Parathyroid adenoma (tissue), 2 donors: ENCODE results near the gene ANK3.
A peak's percentile ranks its signal among the peaks of the same experiment; 100 is the strongest.

Experiments used
- H2AFZ ChIP-seq: fragments of 300-600 bp; sonication (generic); one replicate; pipeline ENCODE4 v1.7.0; 2017; ENCODE audit warnings: antibody characterized with exemption, mild to moderate bottlenecking
- H3K27ac ChIP-seq: fragments of 300-600 bp; sonication (generic); one replicate; pipeline ENCODE4 v1.7.0; 2017
- H3K27me3 ChIP-seq: fragments of 300-600 bp; sonication (generic); one replicate; pipeline ENCODE4 v1.7.0; 2017; ENCODE audit warnings: low read length; ENCODE audit not compliant: control insufficient read depth, insufficient read depth
- H3K36me3 ChIP-seq: fragments of 300-600 bp; sonication (generic); one replicate; pipeline ENCODE4 v1.7.0; 2017; ENCODE audit warnings: low read length; ENCODE audit not compliant: control insufficient read depth, insufficient read depth
- H3K4me1 ChIP-seq: fragments of 300-600 bp; sonication (generic); one replicate; pipeline ENCODE4 v1.7.0; 2017; ENCODE audit warnings: control low read depth
- H3K4me2 ChIP-seq: fragments of 300-600 bp; sonication (generic); one replicate; pipeline ENCODE4 v1.7.0; 2017; ENCODE audit warnings: low read length
- H3K4me3 ChIP-seq: fragments of 300-600 bp; sonication (generic); one replicate; pipeline ENCODE4 v1.7.0; 2017; ENCODE audit warnings: low read depth, low read length
- H3K79me2 ChIP-seq: fragments of 300-600 bp; sonication (generic); one replicate; pipeline ENCODE4 v1.7.0; 2017; ENCODE audit warnings: control low read depth
- H3K9ac ChIP-seq: fragments of 300-600 bp; sonication (generic); one replicate; pipeline ENCODE4 v1.7.0; 2017; ENCODE audit warnings: mild to moderate bottlenecking
- H3K9me3 ChIP-seq: fragments of 300-600 bp; sonication (generic); one replicate; pipeline ENCODE4 v1.7.0; 2017; ENCODE audit warnings: low read length; ENCODE audit not compliant: control insufficient read depth
- CTCF ChIP-seq: fragments of 300-600 bp; sonication (generic); IDR thresholded peaks from one replicate; pipeline ENCODE4 v1.7.0; 2017; ENCODE audit warnings: antibody characterized with exemption, mild to moderate bottlenecking
- donor health status: primary hyperparathyroidism.

The ANK3 gene

GRCh38 chr10:60205741-60206140, 183.9 kb downstream of the ANK3 start:
- no peak for TF ChIP-seq CTCF

GRCh38 chr10:60203993-60204618, 185.6 kb downstream of the ANK3 start:
- Histone ChIP-seq H3K27me3 (no peaks in the 10 kb centered on the region), H3K4me1 (peaks cover 18% of the 10 kb centered on the region), H3K4me3 (no peak overlapping the region), H3K79me2 (peaks cover 11% of the 10 kb centered on the region), H3K9ac (no peak overlapping the region), H3K27ac (no peak overlapping the region), H3K4me2 (no peak overlapping the region), H2AFZ (no peak overlapping the region), H3K9me3 (no peaks in the 10 kb centered on the region), H3K36me3 (no peaks in the 10 kb centered on the region)
- peak; percentile 75 for TF ChIP-seq CTCF

More at GRCh38 chr10:60205741-60206140, 183.9 kb downstream of the ANK3 start:
- Histone ChIP-seq H3K79me2 (peaks cover 11% of the 10 kb centered on the region), H3K4me2 (no peak overlapping the region), H3K27me3 (no peaks in the 10 kb centered on the region), H2AFZ (no peak overlapping the region), H3K9me3 (no peaks in the 10 kb centered on the region), H3K4me1 (peaks cover 10% of the 10 kb centered on the region), H3K36me3 (no peaks in the 10 kb centered on the region), H3K9ac (no peak overlapping the region), H3K27ac (no peak overlapping the region), H3K4me3 (no peak overlapping the region)

- peaks cover 8% of the 10 kb centered on the region for H3K79me2 ChIP-seq
- peaks cover 18% of the 10 kb centered on the region for H3K4me1 ChIP-seq
- H3K4me2 ChIP-seq, result no peak overlapping the region
- no peak for TF ChIP-seq CTCF
- no peaks in the 10 kb centered on the region for H3K9me3 ChIP-seq
- H3K27ac ChIP-seq, result peak overlapping the region; percentile 0
- no peak overlapping the region for H3K4me3 ChIP-seq
- no peaks in the 10 kb centered on the region for H3K27me3 ChIP-seq
- H3K36me3 ChIP-seq, result no peaks in the 10 kb centered on the region
- no peak overlapping the region for H2AFZ ChIP-seq
- H3K9ac ChIP-seq, result no peak overlapping the region
These were observed 189.0 kb downstream of the ANK3 start for GRCh38 chr10:60200682-60201053.

GRCh38 chr10:60200012-60200681, 189.5 kb downstream of the ANK3 start:
- Histone ChIP-seq H3K9me3 (no peaks in the 10 kb centered on the region), H3K27ac (no peak overlapping the region)

More at GRCh38 chr10:60200012-60200681, 189.5 kb downstream of the ANK3 start:
- Histone ChIP-seq H3K4me3 (no peak overlapping the region), H3K79me2 (peaks cover 8% of the 10 kb centered on the region), H3K4me1 (peaks cover 16% of the 10 kb centered on the region), H3K4me2 (no peak overlapping the region), H3K36me3 (no peaks in the 10 kb centered on the region), H2AFZ (no peak overlapping the region), H3K27me3 (no peaks in the 10 kb centered on the region), H3K9ac (no peak overlapping the region)
- TF ChIP-seq CTCF, result no peak
